DMS153 (cell line): Measurements from ENCODE around the gene SIVA1.

ENCODE experiments used
- DNase-seq: peaks from one replicate; lab custom pipeline; 2025; lab: John Stamatoyannopoulos, UW

Gene SIVA1

GRCh38 chr14:104797115-104798044 lies 44.4 kb downstream of the SIVA1 start:
- DNase-seq: no peak

- DNase-seq: no peak
Measured at GRCh38 chr14:104798300-104799243, 45.6 kb downstream of the SIVA1 start.

GRCh38 chr14:104799244-104800014 lies 46.5 kb downstream of the SIVA1 start:
- no peak for DNase-seq

- no peak for DNase-seq
Measured at GRCh38 chr14:104800015-104800770, 47.2 kb downstream of the SIVA1 start.

- no peak for DNase-seq
Measured at GRCh38 chr14:104800771-104801519, 48.0 kb downstream of the SIVA1 start, which contains the start of gene ZBTB42. TSS of gene ZBTB42 (plus strand) at chr14:104801101. CDS start at chr14:104801198, 97 bp downstream.

- no peak for DNase-seq
Measured at GRCh38 chr14:104801520-104802393, 48.8 kb downstream of the SIVA1 start.

GRCh38 chr14:104802394-104803184 lies 49.6 kb downstream of the SIVA1 start:
- no peak for DNase-seq

- DNase-seq: no peak
Measured at GRCh38 chr14:104803280-104803911, 50.4 kb downstream of the SIVA1 start.

GRCh38 chr14:104803912-104804410 lies 51.0 kb downstream of the SIVA1 start:
- DNase-seq: no peak

GRCh38 chr14:104804481-104805325 lies 51.8 kb downstream of the SIVA1 start:
- no peak for DNase-seq

- no peak for DNase-seq
Measured at GRCh38 chr14:104805326-104805678, 52.4 kb downstream of the SIVA1 start.

GRCh38 chr14:104805941-104806624 lies 53.1 kb downstream of the SIVA1 start:
- no peak for DNase-seq

GRCh38 chr14:104806625-104807465 lies 53.9 kb downstream of the SIVA1 start:
- DNase-seq: no peak

- DNase-seq: no peak
Measured at GRCh38 chr14:104808456-104808855, 55.5 kb downstream of the SIVA1 start.
